ENCODE results near the gene COA8.

Gene COA8

GRCh38 chr14:103536693-103537092 lies 26.1 kb upstream of the COA8 start:
- DNase-seq (ENCODE audit: low read depth), result no peak

GRCh38 chr14:103537175-103537990 lies 25.4 kb upstream of the COA8 start:
- DNase-seq (ENCODE audit: low read depth), result no peak

GRCh38 chr14:103538291-103539055 lies 24.3 kb upstream of the COA8 start:
- no peak for DNase-seq (ENCODE audit: low read depth)

GRCh38 chr14:103539056-103539825 lies 23.5 kb upstream of the COA8 start:
- DNase-seq (ENCODE audit: low read depth), result no peak

GRCh38 chr14:103540821-103541708 lies 21.7 kb upstream of the COA8 start:
- no peak for DNase-seq (ENCODE audit: low read depth)

- no peak for DNase-seq (ENCODE audit: low read depth)
Measured at GRCh38 chr14:103541709-103542604, 20.8 kb upstream of the COA8 start.

GRCh38 chr14:103542605-103543088 lies 20.1 kb upstream of the COA8 start:
- DNase-seq (ENCODE audit: low read depth), result no peak

- DNase-seq (ENCODE audit: low read depth), result no peak
Measured at GRCh38 chr14:103543140-103543539, 19.6 kb upstream of the COA8 start.

GRCh38 chr14:103543721-103544387 lies 18.9 kb upstream of the COA8 start:
- DNase-seq (ENCODE audit: low read depth), result no peak

- no peak for DNase-seq (ENCODE audit: low read depth)
Measured at GRCh38 chr14:103544388-103545218, 18.2 kb upstream of the COA8 start.

GRCh38 chr14:103545219-103545914 lies 17.4 kb upstream of the COA8 start:
- no peak for DNase-seq (ENCODE audit: low read depth)

GRCh38 chr14:103545915-103546651 lies 16.7 kb upstream of the COA8 start:
- DNase-seq (ENCODE audit: low read depth), result no peak

- no peak for DNase-seq (ENCODE audit: low read depth)
Measured at GRCh38 chr14:103546652-103547454, 15.9 kb upstream of the COA8 start.

GRCh38 chr14:103547455-103547940 lies 15.3 kb upstream of the COA8 start:
- no peak for DNase-seq (ENCODE audit: low read depth)

- DNase-seq (ENCODE audit: low read depth), result no peak
Measured at GRCh38 chr14:103547941-103548462, 14.8 kb upstream of the COA8 start.
